SW480 (cell line): ENCODE results near the gene XPR1.
A peak's percentile ranks its signal among the peaks of the same experiment; 100 is the strongest.

ENCODE experiments used
- DNase-seq: peaks from one replicate; pipeline ENCODE4 v3.0.0-alpha.2; 2016; ENCODE audit warnings: low spot score

XPR1 gene

DNA sequence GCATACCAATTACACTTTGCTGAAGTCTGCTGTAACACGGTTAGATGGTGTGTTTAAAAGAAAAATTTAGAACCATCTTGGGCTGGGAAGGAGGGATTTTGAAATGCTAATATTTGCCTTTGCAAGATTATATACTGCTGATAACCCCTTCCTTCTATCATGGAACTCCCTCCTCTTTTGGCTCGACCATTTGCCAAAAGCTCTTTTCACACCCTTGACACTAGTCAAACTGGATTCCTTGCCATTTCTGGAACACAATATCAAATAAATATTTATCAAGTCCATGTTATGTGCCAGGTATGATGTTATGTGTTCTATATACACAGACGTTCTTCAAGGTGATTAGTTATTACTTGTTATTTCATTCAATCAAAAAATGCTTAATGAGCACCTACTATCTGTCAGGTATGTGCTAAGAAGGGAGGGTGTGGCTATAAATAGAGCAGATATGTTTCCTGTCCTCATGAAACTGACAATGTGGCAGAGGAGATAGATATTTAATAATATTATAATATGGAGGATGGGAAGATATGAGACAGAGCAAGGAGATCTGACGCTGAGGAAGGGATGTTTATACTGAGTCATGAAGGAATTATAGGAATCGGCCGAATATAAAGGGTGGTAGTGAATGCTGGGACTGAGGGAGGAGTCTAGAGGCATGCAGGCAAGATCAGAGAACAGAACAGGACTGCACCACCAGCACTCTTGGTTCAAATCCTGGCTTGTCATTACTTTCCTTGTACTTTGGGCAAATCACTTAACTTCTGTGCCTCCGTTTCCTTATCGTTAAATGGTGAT, 16.1 kb upstream of the XPR1 start:
- no peak for DNase-seq

DNA sequence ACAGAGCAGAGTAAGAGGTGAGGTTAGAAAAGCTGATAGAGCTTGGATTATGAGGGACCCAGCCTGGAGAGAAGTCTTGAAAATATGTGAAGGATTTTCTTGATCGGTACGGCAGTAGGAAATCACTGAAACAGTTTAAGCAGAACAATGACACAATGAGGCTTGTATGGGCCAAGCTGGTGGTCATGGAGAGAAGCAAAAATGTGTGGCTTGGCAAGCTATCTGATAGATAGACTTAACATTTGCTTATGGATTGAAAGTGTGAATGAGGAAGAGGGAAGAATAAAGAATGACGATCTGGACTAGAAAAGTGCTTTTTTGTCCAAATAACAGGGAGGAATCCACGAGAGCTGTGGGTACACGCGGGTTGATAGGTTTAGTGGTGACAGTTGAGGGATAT, 15.4 kb upstream of the XPR1 start:
- no peak for DNase-seq

DNA sequence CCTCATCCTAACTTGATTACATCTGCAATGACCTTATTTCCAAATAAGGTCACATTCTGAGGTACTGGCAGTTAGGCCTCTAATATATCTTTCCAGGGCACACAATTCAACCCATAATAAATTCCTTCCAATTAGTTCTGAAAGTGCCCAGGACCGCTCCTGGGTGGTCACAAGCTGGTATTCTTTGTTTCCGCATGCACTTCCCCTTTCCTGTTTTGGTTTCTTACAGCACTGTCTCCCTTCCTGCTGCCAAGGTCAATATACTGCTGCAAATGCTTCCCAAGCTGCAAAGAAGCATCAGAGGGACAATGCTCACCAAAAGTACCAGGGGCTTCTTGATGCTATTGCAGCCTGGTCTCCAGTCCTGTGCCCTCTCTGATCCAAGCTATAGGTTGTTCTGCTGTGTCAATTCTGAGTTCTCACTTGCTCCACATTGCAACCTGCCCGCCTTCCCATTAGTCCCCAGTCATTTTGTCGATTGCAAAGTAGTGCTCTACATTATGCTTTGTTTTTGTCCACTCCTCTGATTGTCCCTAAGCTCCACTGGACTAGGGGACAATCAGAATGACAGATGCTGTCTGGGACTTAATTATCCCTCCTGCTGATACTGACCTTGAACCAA, 13.9 kb upstream of the XPR1 start:
- no peak for DNase-seq

DNA sequence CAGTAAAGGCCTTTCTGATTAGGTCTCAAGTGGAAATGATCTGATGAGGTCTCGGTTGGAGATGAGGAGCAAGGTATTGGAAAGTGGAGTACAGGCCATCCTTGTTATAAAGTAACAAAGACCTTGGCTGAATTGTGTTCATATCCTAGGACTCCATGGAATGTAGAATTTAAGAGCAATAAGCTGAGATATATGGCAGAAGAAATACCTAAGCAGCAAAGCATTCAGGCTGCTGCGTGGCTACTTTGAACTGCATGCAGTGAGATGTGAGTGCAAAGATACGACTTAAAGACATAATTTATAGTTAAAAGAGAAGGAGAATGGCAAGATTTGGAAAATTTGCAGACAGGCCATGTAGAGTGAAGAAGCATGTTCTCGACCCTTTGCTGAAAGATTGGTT, 11.2 kb upstream of the XPR1 start:
- no peak for DNase-seq

DNA sequence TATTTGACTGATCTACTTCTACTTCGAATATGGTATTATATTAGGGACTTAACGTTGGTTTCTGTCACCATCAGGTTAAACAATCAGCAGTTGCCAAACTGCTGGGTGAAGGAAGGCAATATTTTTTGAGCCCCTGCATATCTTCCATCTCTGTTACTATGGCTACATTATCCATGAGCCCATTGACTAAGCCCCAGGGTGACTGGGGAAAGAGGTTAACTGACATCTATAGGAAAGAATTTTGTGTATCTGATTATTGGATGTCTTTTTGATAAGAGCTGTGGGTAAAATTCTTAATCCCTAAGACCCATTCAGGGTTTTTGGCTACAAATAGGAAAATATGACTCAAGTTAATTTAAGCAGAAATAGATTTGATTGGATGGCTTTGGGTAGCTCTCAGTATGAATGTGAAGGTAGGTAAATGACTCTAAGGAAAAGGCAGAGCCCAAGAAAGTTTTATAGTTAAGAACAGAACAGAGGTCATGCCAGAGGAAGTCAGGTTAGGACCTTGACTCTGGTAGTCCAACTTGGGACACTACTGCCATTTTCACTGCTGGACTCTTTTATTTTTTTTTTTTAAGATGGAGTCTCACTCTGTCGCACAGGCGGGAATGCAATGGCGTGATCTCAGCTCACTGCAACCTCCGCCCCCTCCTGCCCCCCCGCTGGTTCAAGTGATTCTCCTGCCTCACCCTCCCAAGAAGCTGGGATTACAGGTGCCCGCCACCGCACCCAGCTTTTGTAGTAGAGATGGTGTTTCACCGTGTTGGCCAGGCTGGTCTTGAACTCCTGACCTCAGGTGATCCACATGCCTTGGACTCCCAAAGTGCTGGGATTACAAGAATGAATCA, 8.9 kb upstream of the XPR1 start:
- DNase-seq, result no peak

DNA sequence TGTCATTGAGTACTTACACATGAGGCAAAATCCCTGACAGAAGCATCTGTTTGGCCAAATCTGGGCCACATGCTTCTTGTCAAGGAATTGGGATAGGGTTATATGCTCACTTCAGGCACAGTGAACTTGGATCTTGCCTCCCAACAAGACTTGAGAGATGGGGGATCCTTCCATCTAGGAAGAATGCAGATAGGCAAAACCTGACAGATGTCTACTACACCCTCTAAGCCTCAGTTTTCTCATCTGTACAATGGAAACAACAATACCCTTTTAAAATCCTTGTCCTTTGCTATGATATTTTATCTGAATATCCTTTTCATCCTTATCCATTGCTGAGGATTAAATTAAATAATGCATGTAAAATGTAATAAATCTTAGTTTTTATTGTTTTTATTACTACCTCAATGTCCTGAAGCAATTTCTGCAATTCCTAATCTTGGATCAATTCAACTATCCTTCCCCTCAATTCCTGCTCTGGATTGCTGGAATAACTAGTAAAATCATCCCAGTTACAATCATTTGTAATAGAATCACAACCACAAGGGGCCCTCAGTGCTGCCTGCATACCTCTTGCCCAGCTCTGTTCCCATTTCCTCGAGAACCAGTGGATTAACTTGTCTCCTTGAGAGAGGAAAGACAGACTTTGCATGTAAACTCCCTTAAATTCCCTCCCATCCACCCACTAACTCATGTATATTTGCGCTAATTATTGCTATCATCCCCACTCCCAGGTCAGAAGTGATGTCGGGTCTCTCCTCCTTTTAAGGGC, 8.1 kb upstream of the XPR1 start:
- no peak for DNase-seq

DNA sequence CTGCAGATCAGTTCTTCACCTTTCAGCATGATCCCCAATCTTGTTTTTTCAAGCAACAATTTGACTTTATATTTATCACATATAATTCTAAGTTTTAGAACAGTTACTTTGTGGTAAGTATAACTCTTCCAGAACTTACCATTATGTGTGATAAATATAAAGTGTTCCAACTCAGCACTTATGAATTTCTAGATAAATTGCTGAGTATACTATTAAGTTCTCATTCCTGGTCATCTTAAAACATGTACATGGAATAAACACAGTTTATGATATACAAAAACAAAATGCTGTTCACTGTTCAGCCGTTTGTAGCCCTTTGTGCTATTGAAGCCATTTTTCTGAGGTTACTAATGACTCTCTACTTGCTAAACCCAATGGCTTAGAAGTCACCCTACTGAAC, 5.1 kb upstream of the XPR1 start:
- DNase-seq, result no peak

DNA sequence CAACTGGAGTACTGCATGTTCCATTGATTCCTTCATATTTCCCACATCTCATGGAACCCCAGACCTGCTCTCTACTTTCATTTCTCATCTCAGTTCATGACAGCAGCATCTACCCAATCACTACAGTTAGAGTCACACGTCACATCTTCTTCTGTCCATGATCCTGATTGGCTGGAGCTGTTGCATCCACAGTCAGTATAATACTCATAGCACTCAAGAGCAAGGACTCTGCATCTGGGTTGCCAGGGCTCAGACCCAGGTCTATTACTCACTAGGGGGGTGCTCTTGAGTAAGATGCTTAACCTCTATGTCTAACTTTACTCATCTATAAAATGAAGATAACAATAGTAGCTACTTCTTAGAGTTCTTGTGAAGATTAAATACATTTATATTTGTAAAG, 4.4 kb upstream of the XPR1 start:
- no peak for DNase-seq

DNA sequence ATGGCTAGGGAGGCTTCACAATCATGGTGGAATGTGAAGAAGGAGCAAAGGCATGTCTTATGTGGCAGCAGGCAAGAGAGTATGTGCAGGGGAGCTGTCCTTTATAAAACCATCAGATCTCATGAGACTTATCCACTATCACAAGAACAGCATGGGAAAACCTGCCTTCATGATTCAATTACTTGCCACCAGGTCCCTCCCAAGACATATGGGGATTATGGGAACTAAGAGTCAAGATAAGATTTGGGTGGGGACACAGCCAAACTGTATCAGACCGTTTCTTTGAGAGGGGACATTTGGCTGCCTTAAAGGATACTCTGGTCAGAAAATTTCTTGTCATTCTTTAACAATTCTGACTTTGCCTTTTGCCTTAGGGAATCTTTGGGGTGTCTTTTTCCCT, 3.2 kb upstream of the XPR1 start:
- no peak for DNase-seq

DNA sequence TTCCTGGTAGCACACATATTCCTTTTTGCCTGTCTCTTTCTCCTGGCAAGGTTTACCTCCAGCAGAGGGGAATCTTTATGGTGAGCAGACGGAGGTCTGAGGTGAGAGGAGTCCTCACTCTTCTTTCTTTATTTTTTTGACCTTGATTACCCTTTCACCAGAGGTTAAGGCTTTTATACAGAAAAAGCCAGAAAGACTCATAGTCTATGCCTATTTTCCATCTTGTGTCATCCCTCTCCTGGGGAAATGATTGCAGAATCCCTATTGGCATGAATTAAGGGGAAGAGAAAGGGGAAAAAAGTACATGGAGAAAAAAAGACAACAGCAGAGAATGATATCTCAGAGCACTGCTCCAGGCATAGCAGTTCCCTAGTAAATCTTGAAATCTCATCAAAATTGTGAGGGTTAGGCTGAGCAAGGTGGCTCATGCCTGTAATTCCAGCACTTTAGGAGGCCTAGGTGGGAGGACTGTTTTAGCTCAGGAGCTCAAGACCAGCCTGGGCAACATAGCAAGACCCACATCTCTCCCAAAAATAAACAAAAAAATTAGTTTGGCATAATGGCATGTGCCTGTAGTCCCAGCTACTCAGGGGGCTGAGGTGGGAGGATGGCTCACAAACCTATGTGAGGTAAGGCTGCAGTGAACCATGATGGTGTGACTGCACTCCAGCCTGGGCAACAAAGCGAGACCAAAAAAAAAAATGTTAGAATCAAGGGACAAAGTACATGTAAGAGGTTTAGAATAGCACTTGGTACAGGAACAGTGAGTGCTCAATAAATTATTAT, 1.2 kb upstream of the XPR1 start:
- no peak for DNase-seq

DNA sequence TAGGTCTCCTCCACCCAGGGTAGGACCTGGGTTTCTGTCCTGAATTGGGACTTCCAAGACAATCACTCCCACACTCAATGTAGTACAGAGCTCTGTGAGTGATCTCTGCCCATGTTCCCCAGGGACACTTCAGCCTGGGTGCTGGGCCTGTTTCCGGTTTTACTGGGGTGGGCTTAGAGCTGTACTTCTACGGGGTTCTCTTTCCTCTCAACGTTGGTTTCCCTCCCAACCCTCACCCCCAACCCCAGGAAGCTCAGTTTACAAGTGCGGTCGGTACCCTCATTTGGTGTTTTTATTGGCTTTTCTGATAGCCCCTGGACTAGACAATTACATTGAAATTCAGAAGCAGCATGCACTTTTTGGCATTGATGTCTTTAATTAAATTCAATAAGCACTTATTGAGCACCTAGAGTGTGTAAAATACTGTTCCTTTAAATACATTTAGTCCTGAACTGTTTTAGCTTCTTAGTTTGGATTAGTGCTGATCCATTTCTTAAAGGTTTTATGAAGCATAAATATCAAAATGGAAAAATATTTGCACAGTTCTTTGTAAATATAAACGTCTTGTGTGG, 542 bp upstream of the XPR1 start:
- DNase-seq, result no peak

DNA sequence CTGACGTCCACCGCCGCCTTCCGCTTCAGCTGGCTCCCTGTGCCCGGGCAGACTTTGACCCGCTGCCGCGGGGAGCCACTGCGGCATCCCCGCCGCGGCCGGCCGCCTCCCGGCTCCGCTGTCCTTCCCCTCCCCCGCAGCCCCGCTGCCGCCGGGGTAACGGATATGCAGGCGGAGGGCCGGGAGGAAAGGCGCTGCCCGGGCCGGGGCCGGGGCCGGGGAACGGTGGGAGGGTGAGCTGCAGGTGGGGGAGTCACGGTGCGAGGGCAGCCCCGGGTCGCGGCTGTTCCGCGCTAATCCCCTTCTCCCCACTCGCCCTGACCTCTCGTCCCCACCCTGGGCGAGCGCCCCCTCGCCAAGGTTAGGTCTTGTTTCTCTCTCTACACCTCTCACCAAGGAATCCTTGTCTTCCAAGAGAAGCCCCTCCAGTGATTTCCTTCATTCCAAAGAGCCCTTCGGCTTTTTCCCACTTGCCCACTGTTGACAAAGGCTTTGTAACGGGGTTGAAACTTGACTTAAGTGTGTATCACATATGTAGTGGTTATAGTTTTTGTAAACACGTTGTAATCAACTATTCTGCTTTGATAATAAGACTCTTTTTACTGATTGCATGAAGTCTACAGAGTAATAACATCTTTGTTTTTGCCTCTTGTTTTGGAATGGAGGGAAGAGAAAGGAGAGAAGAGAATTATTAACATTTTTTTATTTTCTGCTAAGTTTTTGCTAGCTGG, 669 bp downstream of the XPR1 start:
- peak; percentile 24 for DNase-seq

DNA sequence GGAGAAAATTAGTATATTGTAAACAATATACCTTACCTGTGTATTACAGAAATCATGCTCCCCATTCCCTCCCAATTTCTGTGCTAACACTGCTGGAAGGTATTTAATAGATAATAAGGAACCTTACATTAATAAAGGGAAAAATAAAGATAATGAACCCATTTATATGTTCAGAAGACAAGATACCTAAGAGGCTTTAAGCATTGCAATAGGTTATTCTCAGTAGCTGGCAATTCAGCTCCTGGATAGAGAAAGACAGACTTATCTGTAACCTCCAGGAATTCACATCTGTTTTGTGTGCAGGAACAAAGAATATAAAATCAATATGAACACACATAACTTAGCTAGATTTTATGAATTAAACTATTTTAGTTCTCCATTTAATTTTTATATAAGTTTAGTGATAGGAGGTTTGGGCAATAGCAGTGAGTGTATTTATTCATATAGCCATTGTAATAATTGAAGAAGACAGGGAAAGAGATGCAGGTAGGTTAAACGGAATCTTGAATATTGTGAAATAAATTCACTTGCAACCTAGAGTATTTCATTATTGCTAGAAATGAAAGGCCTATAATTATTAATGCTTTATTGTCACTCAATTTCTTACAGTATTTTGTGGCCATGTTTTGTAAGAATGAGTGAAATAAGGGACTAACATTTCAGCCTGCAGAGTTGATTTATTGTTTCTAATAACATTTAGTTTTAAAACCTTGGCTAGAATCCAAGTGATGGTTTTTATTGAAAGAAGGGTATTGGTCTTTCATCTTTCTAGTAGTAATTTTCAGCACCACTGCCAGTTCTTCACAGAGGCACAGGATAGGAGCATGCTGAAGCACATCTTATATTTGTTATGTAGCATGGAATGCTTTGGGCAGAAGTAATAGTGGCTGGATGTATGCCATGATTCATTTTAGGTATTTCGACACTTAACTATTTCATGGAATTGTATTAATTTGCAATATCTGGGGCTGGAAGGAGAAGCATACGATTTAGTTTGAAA, 1.5 kb downstream of the XPR1 start:
- DNase-seq, result no peak

DNA sequence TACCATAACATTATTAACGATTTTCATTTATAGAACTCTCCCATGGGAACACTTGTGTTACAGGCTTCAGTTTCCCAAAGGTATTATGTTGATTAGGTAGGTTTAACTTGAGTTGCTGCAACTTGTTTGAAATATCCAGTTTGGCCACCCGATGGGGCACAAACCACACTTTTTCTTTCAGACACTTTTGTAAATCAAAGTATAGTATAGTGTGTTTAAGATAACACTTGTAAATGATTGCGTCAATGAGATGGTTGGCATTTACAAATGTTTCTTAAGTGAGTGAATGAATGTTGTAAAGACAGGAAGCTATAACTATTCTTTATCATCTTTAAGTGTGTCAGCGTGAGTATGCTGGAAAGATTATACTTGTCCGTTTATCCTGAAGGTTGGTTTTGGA, 4.3 kb downstream of the XPR1 start:
- no peak for DNase-seq

DNA sequence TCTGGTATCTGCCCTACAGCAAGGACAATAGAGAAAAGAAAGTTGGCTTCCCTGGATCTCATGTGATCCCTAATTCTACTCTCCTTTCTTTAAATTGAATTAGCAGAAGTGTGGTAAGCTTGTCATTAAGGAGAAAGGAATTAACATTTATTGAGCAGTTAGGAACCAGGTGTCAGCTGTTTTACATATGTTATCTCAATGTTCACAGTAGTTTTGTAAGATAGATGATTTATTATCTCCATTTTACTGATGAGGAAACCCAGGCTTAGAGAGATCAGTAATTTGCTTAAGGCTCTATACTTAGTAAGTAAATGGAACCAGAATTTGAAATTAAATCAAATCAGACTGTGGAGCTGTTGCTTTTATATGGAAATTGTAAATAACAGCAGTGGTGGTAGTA, 8.0 kb downstream of the XPR1 start:
- no peak for DNase-seq

DNA sequence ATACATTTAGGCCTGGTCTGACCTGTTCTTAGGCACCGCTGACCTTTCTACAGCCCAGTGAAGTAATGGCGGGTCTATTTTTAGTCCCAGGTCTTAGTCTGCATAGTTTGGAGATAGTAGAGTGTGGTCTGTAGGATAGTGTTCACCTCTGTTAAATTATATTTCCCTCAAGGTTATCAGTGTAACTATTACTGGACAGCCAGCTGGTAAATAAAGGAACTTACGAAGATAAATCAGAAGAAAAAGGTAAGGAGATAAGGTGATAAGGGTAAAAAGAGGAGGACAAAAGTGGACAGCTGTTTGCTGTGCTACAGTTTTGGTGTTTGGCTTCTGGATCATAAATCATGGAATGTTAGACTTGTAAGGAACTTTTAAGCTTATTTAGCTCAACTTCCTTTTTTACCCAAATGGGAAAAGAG, 8.7 kb downstream of the XPR1 start:
- no peak for DNase-seq

DNA sequence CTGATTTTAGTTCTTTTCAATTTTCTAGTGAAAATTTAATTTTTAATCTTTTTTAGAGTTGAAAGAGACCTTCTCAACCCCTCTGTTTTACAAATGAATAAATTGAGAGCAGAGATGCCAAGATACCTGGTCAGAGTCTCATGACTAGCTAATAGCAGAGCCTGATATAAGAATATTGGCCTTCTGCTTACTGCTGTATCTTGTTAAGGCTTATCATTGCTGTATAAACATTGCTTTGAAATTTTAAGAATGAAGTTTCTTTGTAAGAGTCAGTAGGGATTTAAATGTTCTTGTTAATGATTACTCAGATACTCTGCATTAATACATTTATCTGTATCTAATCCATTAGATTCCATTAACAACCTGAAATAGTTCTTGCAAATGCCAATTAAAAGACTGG, 9.8 kb downstream of the XPR1 start:
- DNase-seq, result no peak

DNA sequence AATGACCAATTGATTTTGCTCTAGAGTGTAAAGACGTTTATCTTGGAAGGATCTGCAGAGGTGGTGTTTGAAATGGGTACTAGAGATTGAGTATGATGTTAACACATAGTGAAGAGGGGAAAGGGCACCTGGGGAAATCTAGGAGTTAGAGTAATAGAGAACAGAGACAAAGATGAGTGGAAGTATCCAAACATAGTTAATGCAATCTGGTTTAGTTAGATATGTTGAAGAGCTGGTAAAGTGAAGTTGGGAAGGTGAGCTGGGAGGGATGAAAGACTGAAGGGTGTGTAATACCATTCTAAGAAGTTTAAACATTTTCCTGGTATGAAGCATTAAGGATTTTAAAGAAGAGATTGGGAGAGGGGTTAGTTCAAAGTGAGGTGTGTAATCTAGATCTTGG, 11.0 kb downstream of the XPR1 start:
- DNase-seq, result no peak

DNA sequence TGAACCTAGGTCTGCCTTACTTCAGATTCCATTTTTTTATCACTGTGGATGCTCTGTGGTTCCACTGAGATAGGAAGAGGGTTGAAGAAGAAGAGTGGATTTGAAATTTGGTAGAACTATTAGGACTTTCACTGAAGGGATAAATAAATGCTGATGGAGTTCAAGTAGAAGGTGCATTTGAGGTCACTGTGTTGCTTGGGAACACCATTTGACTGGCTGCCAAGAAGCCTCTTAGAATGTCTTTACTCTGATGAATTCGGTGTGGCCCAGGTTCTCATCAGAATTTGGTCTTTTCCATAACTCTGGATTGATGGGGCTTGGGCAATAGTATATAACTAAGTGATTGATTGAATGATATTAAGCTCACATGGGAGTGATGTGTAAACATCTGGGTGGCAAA, 11.9 kb downstream of the XPR1 start:
- no peak for DNase-seq
